Fibroblast of lung (primary cell): Measurements from ENCODE around the gene PXDN. TPM values are rescaled to one million over a fixed set of nuclear protein-coding genes. Genes with fewer than 3 reads are reported as not detected.

Experiments used
- DNase-seq, 2 donors: peaks; one replicate each; pipeline versions ENCODE4 v3.0.0 to v3.0.0-alpha.2; 2010; ENCODE audit warnings: low read depth in 2 of 2
- H2AFZ ChIP-seq: 2 replicates; pipeline ENCODE4 v1.5.1; 2012; ENCODE audit warnings: low read length, control low read depth, inconsistent platforms
- H3K27ac ChIP-seq: 2 replicates; pipeline ENCODE4 v1.5.1; 2011; ENCODE audit warnings: low read length, control low read depth; ENCODE audit not compliant: insufficient read depth
- H3K27me3 ChIP-seq: 2 replicates; pipeline ENCODE4 v1.5.1; 2011; ENCODE audit warnings: mild to moderate bottlenecking, low read length; ENCODE audit not compliant: control insufficient read depth, insufficient read depth
- H3K36me3 ChIP-seq: 2 replicates; pipeline ENCODE4 v1.5.1; 2011; ENCODE audit warnings: low read length; ENCODE audit not compliant: control insufficient read depth, insufficient read depth
- H3K4me1 ChIP-seq: 2 replicates; pipeline ENCODE4 v1.5.1; 2011; ENCODE audit warnings: low read length; ENCODE audit not compliant: control insufficient read depth, insufficient read depth; ENCODE audit errors: extremely low read depth
- H3K4me2 ChIP-seq: 2 replicates; pipeline ENCODE4 v1.5.1; 2011; ENCODE audit warnings: low read length, control low read depth; ENCODE audit not compliant: insufficient read depth; ENCODE audit errors: extremely low read depth
- H3K4me3 ChIP-seq, 4 experiments: fragments of 200-600 bp in 1 of 4; sonication (generic) in 1 of 4; replicated peaks in 1 of 4; 2 replicates each; pipeline ENCODE4 v1.5.1; 2011 to 2016; ENCODE audit warnings: low read length in 4 of 4, low read depth in 3 of 4, mild to moderate bottlenecking in 3 of 4, control low read depth in 2 of 4, inconsistent platforms in 1 of 4, mixed read lengths in 1 of 4; ENCODE audit not compliant: insufficient read depth in 1 of 4; ENCODE audit errors: control extremely low read depth in 1 of 4
- H3K79me2 ChIP-seq: 2 replicates; pipeline ENCODE4 v1.5.1; 2012; ENCODE audit warnings: mild to moderate bottlenecking, low read length, inconsistent platforms; ENCODE audit not compliant: control insufficient read depth, insufficient read depth
- H3K9ac ChIP-seq: 2 replicates; pipeline ENCODE4 v1.5.1; 2011; ENCODE audit warnings: mild to moderate bottlenecking, low read length, control low read depth; ENCODE audit not compliant: insufficient read depth
- H3K9me3 ChIP-seq: 2 replicates; pipeline ENCODE4 v1.5.1; 2012; ENCODE audit warnings: low read depth, low read length; ENCODE audit not compliant: control insufficient read depth, insufficient read depth
- H4K20me1 ChIP-seq: 2 replicates; pipeline ENCODE4 v1.5.1; 2011; ENCODE audit warnings: low read length; ENCODE audit not compliant: control insufficient read depth, insufficient read depth; ENCODE audit errors: extremely low read depth
- CTCF ChIP-seq, 2 donors: IDR thresholded peaks in 1 of 2; conservative IDR thresholded peaks in 1 of 2; 1 replicate in 1 of 2; 2 replicates in 1 of 2; pipeline ENCODE4 v1.5.1; 2011 to 2012; ENCODE audit warnings: low read length in 2 of 2, control low read depth in 1 of 2, inconsistent platforms in 1 of 2, low read depth in 1 of 2, mild to moderate bottlenecking in 1 of 2
- EZH2 ChIP-seq: IDR thresholded peaks from 2 replicates; pipeline ENCODE4 v1.5.1; 2012; ENCODE audit warnings: low read length, control low read depth, mild to moderate bottlenecking; ENCODE audit errors: missing control alignments
- polyA plus RNA-seq, 2 donors: library from polyadenylated mRNA; depleted of rRNA in 1 of 2; stranded (reverse) in 1 of 2; unstranded in 1 of 2; fragments of >200 nt; gene quantifications; 2 replicates each; pipeline ENCODE4 v1.2.1, GENCODE V29; 2011 to 2012; ENCODE audit warnings: missing spikeins in 1 of 2
- total RNA-seq: library from RNA; depleted of rRNA; stranded (reverse); fragments of >200 nt; gene quantifications from 2 replicates; pipeline ENCODE4 v1.2.1, GENCODE V29; 2014

Gene PXDN
- total and polyA plus RNA-seq, 2 donors (not counting 1 experiment from before 2014, with no cell fraction given) = 153 to 298 TPM

- Histone ChIP-seq H3K9ac (no peak overlapping the region), H3K27me3 (no peaks in the 10 kb centered on the region), H3K4me2 (no peak overlapping the region), H3K9me3 (no peaks in the 10 kb centered on the region), H2AFZ (no peak overlapping the region), H3K79me2 (no peaks in the 10 kb centered on the region), H3K36me3 (no peaks in the 10 kb centered on the region), H3K27ac (no peak overlapping the region), H3K4me3 (no peak overlapping the region), H3K4me1 (peaks cover 28% of the 10 kb centered on the region), H4K20me1 (no peaks in the 10 kb centered on the region)
- no peak for TF ChIP-seq CTCF (conservative IDR thresholded peaks at IDR 0.05 in 1 of 2, IDR thresholded peaks at IDR 0.05 in 1 of 2; ENCODE audit: low read depth in 1 of 2, low read length in 2 of 2)
- TF ChIP-seq EZH2 = no peak
- DNase-seq = no peak
Measured at GRCh38 chr2:1598800-1599199, 145.5 kb downstream of the PXDN start.

GRCh38 chr2:1598041-1598710 is 146.1 kb downstream of the PXDN start:
- Histone ChIP-seq H3K79me2 (no peaks in the 10 kb centered on the region), H3K4me3 (no peak overlapping the region), H3K9me3 (no peaks in the 10 kb centered on the region), H2AFZ (no peak overlapping the region), H3K9ac (no peak overlapping the region), H3K4me2 (no peak overlapping the region), H3K27me3 (no peaks in the 10 kb centered on the region), H3K36me3 (no peaks in the 10 kb centered on the region), H3K4me1 (peaks cover 34% of the 10 kb centered on the region), H4K20me1 (no peaks in the 10 kb centered on the region), H3K27ac (no peak overlapping the region)
- TF ChIP-seq EZH2 = no peak
- no peak for TF ChIP-seq CTCF (conservative IDR thresholded peaks at IDR 0.05 in 1 of 2, IDR thresholded peaks at IDR 0.05 in 1 of 2; ENCODE audit: low read depth in 1 of 2, low read length in 2 of 2)
- no peak for DNase-seq

GRCh38 chr2:1595274-1595673 is 149.0 kb downstream of the PXDN start:
- no peak for DNase-seq
- no peaks in the 10 kb centered on the region for H3K27me3 ChIP-seq
- H4K20me1 ChIP-seq = no peaks in the 10 kb centered on the region
- no peak overlapping the region for H2AFZ ChIP-seq
- peaks cover 33% of the 10 kb centered on the region for H3K4me1 ChIP-seq
- no peak overlapping the region for H3K27ac ChIP-seq
- H3K9ac ChIP-seq = no peak overlapping the region
- H3K4me2 ChIP-seq = no peak overlapping the region
- no peak overlapping the region for H3K4me3 ChIP-seq
- no peaks in the 10 kb centered on the region for H3K79me2 ChIP-seq
- no peaks in the 10 kb centered on the region for H3K36me3 ChIP-seq
- TF ChIP-seq EZH2 (no peak), CTCF (conservative IDR thresholded peaks at IDR 0.05 in 1 of 2, IDR thresholded peaks at IDR 0.05 in 1 of 2; ENCODE audit: low read depth in 1 of 2, low read length in 2 of 2) (no peak)
- no peaks in the 10 kb centered on the region for H3K9me3 ChIP-seq
